ENCODE data around the gene TMEM131L. TPM values are rescaled to one million over a fixed set of nuclear protein-coding genes. Genes with fewer than 3 reads are reported as not detected.

Gene TMEM131L
- total and polyA plus RNA-seq, 12 donors = 2.7 to 33.6 (median 18.5) TPM

DNA sequence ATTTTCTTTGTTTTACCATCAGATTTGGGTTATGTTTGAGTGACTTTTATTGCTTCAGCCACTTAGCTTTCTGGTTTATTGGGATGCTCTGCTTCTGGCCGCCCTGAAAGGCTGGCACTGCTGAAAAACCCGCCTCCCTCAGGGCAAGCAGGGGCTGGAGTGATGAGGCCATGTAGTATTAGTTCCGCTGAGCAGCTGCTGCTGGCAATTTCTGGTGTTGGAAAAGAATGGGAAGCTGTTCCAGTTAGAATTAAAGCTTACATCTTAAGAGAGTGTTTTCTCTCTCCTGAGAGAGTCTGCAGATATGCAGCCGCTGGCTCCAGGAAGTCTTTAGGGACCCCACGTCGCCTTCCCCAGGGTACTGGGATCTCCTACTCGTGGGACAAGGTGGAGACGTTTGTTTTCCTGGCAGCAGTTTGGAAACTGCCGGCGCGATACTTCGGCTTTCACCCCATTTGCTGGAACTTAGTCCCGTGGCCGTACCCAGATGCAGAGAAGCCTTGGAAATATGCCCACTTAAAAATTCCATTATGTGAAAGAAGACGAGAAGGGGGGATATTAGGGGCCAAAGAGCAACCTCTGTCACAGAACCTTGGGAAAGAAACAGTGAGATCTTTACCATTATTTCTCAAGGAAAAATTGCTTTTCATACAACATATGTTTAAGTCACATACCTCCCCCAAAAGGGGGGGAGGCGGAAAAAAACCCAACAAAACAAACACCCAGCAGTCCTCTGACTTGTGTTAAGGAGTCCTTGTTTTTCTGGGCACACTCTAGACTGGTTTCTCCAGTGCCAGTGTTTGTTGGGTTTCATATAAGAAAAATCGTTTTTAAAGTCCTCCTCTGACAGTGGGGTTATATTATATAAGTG is 72.6 kb downstream of the TMEM131L start:
- Histone ChIP-seq H3K4me1 (peaks cover 2 to 74% (median 42%) of the 10 kb centered on the region in 9 donors), H3K36me3 (no peaks in the 10 kb centered on the region), H3K27ac (peak overlapping the region in 7 of 10 donors; percentile 1 to 79 (median 45)), H3K4me3 (peak overlapping the region in 5 of 10 donors; percentile 22 to 34 (median 27)), H3K27me3 (no peaks in the 10 kb centered on the region), H3K9me3 (no peaks in the 10 kb centered on the region)
- 19 to 27% methylated on average over 17 of the region's 17 CpGs for WGBS, 2 donors
- DNase-seq (peak in 1 of 2 donors; percentile 29), ATAC-seq (peak in 7 of 8 donors; percentile 30 to 62 (median 46))
- TF ChIP-seq, protein P1, sequence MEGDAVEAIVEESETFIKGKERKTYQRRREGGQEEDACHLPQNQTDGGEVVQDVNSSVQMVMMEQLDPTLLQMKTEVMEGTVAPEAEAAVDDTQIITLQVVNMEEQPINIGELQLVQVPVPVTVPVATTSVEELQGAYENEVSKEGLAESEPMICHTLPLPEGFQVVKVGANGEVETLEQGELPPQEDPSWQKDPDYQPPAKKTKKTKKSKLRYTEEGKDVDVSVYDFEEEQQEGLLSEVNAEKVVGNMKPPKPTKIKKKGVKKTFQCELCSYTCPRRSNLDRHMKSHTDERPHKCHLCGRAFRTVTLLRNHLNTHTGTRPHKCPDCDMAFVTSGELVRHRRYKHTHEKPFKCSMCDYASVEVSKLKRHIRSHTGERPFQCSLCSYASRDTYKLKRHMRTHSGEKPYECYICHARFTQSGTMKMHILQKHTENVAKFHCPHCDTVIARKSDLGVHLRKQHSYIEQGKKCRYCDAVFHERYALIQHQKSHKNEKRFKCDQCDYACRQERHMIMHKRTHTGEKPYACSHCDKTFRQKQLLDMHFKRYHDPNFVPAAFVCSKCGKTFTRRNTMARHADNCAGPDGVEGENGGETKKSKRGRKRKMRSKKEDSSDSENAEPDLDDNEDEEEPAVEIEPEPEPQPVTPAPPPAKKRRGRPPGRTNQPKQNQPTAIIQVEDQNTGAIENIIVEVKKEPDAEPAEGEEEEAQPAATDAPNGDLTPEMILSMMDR (IDR thresholded peaks at IDR 0.05) = no peak
- intact Hi-C loops (cut with DNase I) = loop anchor here in 3 of 10 donors (5.0 to 10.0 kb wide), 2 partner anchors 51 to 54 kb away; no protein-coding TSS in a partner anchor

DNA sequence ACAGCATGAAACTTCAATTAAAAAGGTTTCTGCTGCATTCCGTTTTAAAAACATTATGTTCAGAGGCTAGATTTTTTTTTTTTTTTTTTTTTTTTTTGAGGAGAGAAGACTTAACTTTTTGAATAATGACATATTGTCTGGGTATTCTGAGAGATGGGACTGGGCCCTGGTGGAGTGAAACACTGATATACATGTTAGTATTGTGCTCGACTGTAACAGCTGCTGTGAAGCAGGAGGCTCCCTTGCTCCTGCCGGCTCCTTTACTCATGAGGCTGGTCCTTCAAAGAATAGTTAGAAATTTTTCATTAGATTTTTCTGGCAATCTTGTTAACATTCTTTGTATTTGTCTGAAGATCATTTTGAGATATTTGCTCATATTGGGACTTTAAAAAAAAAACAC is 73.3 kb downstream of the TMEM131L start:
- Histone ChIP-seq H3K27me3 (no peaks in the 10 kb centered on the region), H3K4me3 (no peak overlapping the region), H3K27ac (peak overlapping the region in 3 of 10 donors; percentile 48 to 79 (median 51)), H3K4me1 (peaks cover 2 to 75% (median 44%) of the 10 kb centered on the region in 9 donors), H3K9me3 (no peaks in the 10 kb centered on the region), H3K36me3 (no peaks in the 10 kb centered on the region)
- 53 to 59% methylated on average over 3 of the region's 3 CpGs for WGBS, 2 donors
- ATAC-seq (peak in 3 of 8 donors; percentile 43 to 50 (median 46)), DNase-seq (no peak)
- intact Hi-C loops (cut with DNase I) = loop anchor here in 3 of 10 donors (5.0 to 10.0 kb wide), 2 partner anchors 52 to 55 kb away; no protein-coding TSS in a partner anchor
- TF ChIP-seq, protein P1 (IDR thresholded peaks at IDR 0.05) = no peak

DNA sequence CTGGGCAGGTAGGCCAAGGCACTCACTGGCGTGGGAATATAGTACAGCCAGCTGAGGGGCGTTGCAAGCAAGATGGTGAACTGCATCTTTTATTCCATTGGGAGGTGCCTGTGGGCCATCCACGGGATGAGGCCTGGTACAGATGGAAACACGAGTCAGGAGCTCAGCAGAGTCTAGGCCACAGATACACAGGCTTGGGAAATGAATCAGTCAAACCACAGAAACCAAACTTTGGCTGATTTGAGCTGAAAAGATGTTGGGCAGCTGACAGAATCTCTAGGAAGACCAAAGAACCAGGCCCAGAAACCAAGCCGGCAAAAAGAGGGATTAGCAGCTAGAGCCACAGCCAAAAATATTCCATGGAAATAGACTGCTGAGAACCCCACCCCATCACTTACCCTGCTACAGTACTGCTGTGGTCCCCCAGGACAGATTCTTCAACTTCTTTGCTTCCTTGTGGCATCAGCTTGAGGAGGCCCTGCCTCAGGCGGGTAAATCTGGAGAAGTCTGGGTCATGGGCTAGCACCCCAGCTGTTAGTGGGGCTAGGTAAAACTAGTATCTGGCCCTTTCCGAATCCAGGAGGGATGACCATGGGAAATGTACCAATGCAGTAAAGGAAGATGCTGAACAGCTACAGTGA is 75.4 kb downstream of the TMEM131L start:
- Histone ChIP-seq H3K27ac (peak overlapping the region in 1 of 10 donors; percentile 39), H3K9me3 (no peaks in the 10 kb centered on the region), H3K36me3 (no peaks in the 10 kb centered on the region), H3K27me3 (no peaks in the 10 kb centered on the region), H3K4me1 (peaks cover 0 to 65% (median 37%) of the 10 kb centered on the region in 9 donors), H3K4me3 (no peak overlapping the region)
- TF ChIP-seq, protein P1 (IDR thresholded peaks at IDR 0.05) = no peak
- WGBS, 2 donors = 92% methylated on average over 7 of the region's 7 CpGs
- intact Hi-C loops (cut with DNase I) = no loop called here
- DNase-seq (no peak), ATAC-seq (no peak)

DNA sequence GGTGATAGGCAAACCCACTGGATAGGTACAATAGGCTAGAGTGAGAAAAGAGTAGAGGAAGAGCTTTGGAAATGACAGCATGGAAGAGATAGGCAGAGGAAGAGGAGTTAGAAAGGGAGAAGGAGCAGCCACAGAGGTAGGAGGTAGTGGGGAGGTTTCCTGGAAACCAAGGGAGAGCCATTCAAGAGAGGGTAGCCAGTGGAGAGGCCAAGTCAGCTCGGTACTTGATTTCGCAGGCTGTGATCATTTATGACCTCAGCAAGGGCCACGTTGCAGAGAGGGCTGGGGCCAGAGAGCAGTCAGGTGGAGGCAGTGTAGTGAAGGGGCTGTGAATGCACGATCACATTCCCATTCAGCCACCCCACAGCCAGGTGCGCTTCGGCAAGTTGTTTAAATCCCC is 76.0 kb downstream of the TMEM131L start:
- H3K9me3 ChIP-seq = no peaks in the 10 kb centered on the region
- no peak for ATAC-seq
- no peak overlapping the region for H3K4me3 ChIP-seq
- H3K4me1 ChIP-seq = peaks cover 0 to 69% (median 37%) of the 10 kb centered on the region in 9 donors
- DNase-seq = no peak
- no peaks in the 10 kb centered on the region for H3K27me3 ChIP-seq
- H3K36me3 ChIP-seq = no peaks in the 10 kb centered on the region
- H3K27ac ChIP-seq = peak overlapping the region in 1 of 10 donors; percentile 39
- intact Hi-C loops (cut with DNase I) = no loop called here
- 92 to 93% methylated on average over 6 of the region's 6 CpGs for WGBS, 2 donors
- TF ChIP-seq, protein P1 (IDR thresholded peaks at IDR 0.05) = no peak
